Adrenal gland (tissue), 12 donors: ENCODE results near the gene PERM1. TPM values are rescaled to one million over a fixed set of nuclear protein-coding genes. Genes with fewer than 3 reads are reported as not detected.

Source experiments
- DNase-seq, 7 donors: peaks; one replicate each; pipeline ENCODE4 v3.0.0-alpha.2; 2019 to 2020
- H3K27ac ChIP-seq, 5 donors: fragments of 200-600 bp; sonication (generic) in 4 of 5; 1 replicate in 3 of 5; 2 replicates in 2 of 5; pipeline versions ENCODE4 v1.5.1 to v1.8.0; 2016 to 2020; ENCODE audit warnings: mild to moderate bottlenecking in 1 of 5
- H3K27me3 ChIP-seq: fragments of 200-600 bp; 2 replicates; pipeline ENCODE4 v1.8.0; 2021
- H3K36me3 ChIP-seq, 2 donors: fragments of 200-600 bp; replicated peaks in 1 of 2; 1 replicate in 1 of 2; 2 replicates in 1 of 2; pipeline versions ENCODE4 v1.5.1 to v1.8.0; 2018 to 2022
- H3K4me1 ChIP-seq, 2 donors: fragments of 200-600 bp; replicated peaks in 1 of 2; 1 replicate in 1 of 2; 2 replicates in 1 of 2; pipeline versions ENCODE4 v1.5.1 to v1.8.0; 2018 to 2021
- H3K4me3 ChIP-seq, 4 donors: fragments of 200-600 bp; sonication (generic) in 3 of 4; one replicate each; pipeline ENCODE4 v1.5.1; 2016 to 2018
- H3K9me3 ChIP-seq, 3 donors: fragments of 200-600 bp; sonication (generic) in 1 of 3; replicated peaks in 1 of 3; 1 replicate in 2 of 3; 2 replicates in 1 of 3; pipeline versions ENCODE4 v1.5.1 to v1.8.0; 2016 to 2021
- CTCF ChIP-seq, 6 experiments: fragments of 450-650 bp in 4 of 6; fragments of 200-600 bp in 2 of 6; sonication (generic) in 1 of 6; IDR thresholded peaks; 1 replicate in 5 of 6; 2 replicates in 1 of 6; pipeline versions ENCODE4 v1.5.1 to v1.8.0; 2016 to 2021; ENCODE audit warnings: antibody characterized with exemption in 6 of 6, mild to moderate bottlenecking in 2 of 6, moderate library complexity in 1 of 6
- POLR2A ChIP-seq, 2 donors: fragments of 450-650 bp; IDR thresholded peaks; one replicate each; pipeline ENCODE4 v1.6.1; 2017; ENCODE audit warnings: antibody characterized with exemption in 2 of 2, mild to moderate bottlenecking in 2 of 2, moderate library complexity in 1 of 2
- WGBS, 4 donors: extraction: QIAGEN DNeasy Blood & Tissue Kit in 2 of 4; methylation state at CpG; one replicate each; pipeline versions ENCODE4 v1.1.5 to v1.1.7; 2013 to 2017; 5-methylcytosine and 5-hydroxymethylcytosine counted together
- intact Hi-C, 2 donors: fragments of 100-400 bp; cut with DNase I; formaldehyde crosslinking; loops; one replicate each; pipeline versions ENCODE4 v1.14.1 to v1.15.0; 2022 to 2023
- polyA plus RNA-seq, 3 donors: library from polyadenylated mRNA; stranded (reverse); fragments of 200-250 nt in 2 of 3; fragments of 350-450 nt in 1 of 3; fragmentation: Illumina TruSeq in 1 of 3; extraction: RNeasy Lipid Tissue Mini Kit (QIAGEN cat#74804) in 1 of 3; gene quantifications; one replicate each; pipeline ENCODE4 v1.2.3, GENCODE V29; 2013 to 2014
- total RNA-seq, 9 donors: library from RNA; depleted of rRNA in 4 of 9; stranded (reverse); fragments of >200 nt in 4 of 9; fragments of 120-200 nt in 1 of 9; fragmentation: NEBNext Ultra II Directional in 1 of 9; extraction: Animal tissue kit (Norgen Biotek cat#: 25700) in 1 of 9; gene quantifications; one replicate each; pipeline versions ENCODE4 v1.1.0 to v1.2.4, GENCODE V29; 2013 to 2023
- donor health status: healthy with polysubstance abuse.
- donor health status: Bipolar disorder and iron deficiency.
- donor health status: DM: yes; HTN: yes; CAD: no.
- donor health status: DM: no; HTN: no; CAD: no.
- donor health status: DM: no; HTN: no; CAD: no.
- donor health status: DM: yes; HTN: yes; CAD: no.

PERM1 gene
- total and polyA plus RNA-seq, 12 donors, result 0.13 to 0.88 (median 0.25) TPM; not detected in 5

- WGBS, 4 donors, result 76 to 89% (median 82%) methylated on average over 9 to 34 of the region's 34 CpGs
- TF ChIP-seq CTCF (IDR thresholded peaks at IDR 0.05) (no peak), POLR2A (IDR thresholded peaks at IDR 0.05) (no peak)
- Histone ChIP-seq H3K4me3 (no peak overlapping the region), H3K4me1 (peaks cover 4 to 5% of the 10 kb centered on the region in 2 donors), H3K27me3 (peaks cover 61% of the 10 kb centered on the region), H3K36me3 (no peaks in the 10 kb centered on the region), H3K9me3 (no peaks in the 10 kb centered on the region), H3K27ac (no peak overlapping the region)
- intact Hi-C loops, result loop anchor here in 1 of 2 donors (10.0 kb wide), 1 partner anchor 67 kb away; no protein-coding TSS in a partner anchor
- DNase-seq, result no peak
Observed at GRCh38 chr1:971751-972506, 10.0 kb downstream of the PERM1 start.

DNA sequence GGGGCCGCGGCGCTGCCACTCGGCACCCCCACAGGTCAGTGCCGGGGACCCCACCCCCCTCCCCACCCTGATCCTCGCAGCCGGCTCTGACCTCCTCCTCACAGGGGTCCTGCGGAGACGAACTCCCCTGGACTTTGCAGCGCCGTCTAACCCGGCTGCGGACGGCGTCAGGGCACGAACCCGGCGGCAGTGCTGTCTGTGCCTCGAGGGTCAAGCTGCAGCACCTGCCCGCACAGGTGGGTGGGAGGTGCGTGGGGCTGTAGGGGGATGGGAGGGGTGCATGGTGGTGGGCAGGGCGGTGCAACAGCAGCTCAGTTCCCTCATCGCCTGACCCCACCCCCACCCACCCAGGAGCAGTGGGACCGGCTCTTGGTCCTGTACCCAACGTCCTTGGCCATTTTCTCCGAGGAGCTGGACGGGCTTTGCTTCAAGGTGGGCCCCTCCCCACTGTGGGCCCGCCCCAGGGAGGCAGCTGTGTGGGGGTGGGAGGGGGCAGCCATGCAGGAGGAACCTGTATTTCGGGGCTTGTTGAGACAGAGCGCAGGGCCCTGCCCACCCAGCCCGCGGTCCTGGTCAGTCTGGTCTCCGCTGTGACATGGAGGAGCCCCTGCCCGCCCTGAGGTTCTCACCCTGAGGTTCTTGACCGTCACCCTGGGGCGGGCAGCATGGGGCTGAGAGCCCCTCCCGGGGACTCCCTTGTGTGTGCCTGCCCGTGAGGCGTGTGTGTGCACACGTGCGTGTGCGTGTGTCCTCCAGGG, 10.7 kb downstream of the PERM1 start:
- DNase-seq, result no peak
- Histone ChIP-seq H3K27ac (no peak overlapping the region), H3K4me1 (peaks cover 10% of the 10 kb centered on the region in 2 donors), H3K9me3 (no peaks in the 10 kb centered on the region), H3K36me3 (no peaks in the 10 kb centered on the region), H3K4me3 (no peak overlapping the region), H3K27me3 (peaks cover 59% of the 10 kb centered on the region)
- intact Hi-C loops, result loop anchor here in 1 of 2 donors (10.0 kb wide), 1 partner anchor 66 kb away; no protein-coding TSS in a partner anchor
- TF ChIP-seq POLR2A (IDR thresholded peaks at IDR 0.05) (no peak), CTCF (IDR thresholded peaks at IDR 0.05) (no peak)
- 31 to 44% (median 38%) methylated on average over 14 to 42 of the region's 42 CpGs for WGBS, 4 donors

- peaks cover 53% of the 10 kb centered on the region for H3K27me3 ChIP-seq
- 0 to 19% (median 14%) methylated on average over 4 to 33 of the region's 33 CpGs for WGBS, 4 donors
- TF ChIP-seq CTCF (IDR thresholded peaks at IDR 0.05) (no peak), POLR2A (IDR thresholded peaks at IDR 0.05) (no peak)
Observed at GRCh38 chr1:970242-970972, 11.5 kb downstream of the PERM1 start.

More at GRCh38 chr1:970242-970972, 11.5 kb downstream of the PERM1 start:
- Histone ChIP-seq H3K4me1 (peaks cover 14 to 15% of the 10 kb centered on the region in 2 donors), H3K4me3 (no peak overlapping the region), H3K9me3 (no peaks in the 10 kb centered on the region), H3K36me3 (no peaks in the 10 kb centered on the region), H3K27ac (no peak overlapping the region)
- intact Hi-C loops, result loop anchor here in 1 of 2 donors (10.0 kb wide), 1 partner anchor 66 kb away; no protein-coding TSS in a partner anchor
- DNase-seq, result no peak
